ENCODE results near the gene CTNND1. TPM values are rescaled to one million over a fixed set of nuclear protein-coding genes. Genes with fewer than 3 reads are reported as not detected.

Gene CTNND1
- total RNA-seq, 1 experiment from 2014 or later, result 95.9 TPM

- H3K4me3 ChIP-seq, result peak overlapping the region; percentile 19
- H3K27me3 ChIP-seq, result no peaks in the 10 kb centered on the region
- no peaks in the 10 kb centered on the region for H3K9me3 ChIP-seq (replicated peaks)
- peak overlapping the region; percentile 57 for H3K27ac ChIP-seq
- peak; percentile 89 to 90 for DNase-seq
- peaks cover 47% of the 10 kb centered on the region for H3K4me1 ChIP-seq
- H3K36me3 ChIP-seq, result no peaks in the 10 kb centered on the region
Measured at GRCh38 chr11:57776031-57776521, 14.5 kb downstream of the CTNND1 start.

- no peaks in the 10 kb centered on the region for H3K36me3 ChIP-seq
- H3K4me1 ChIP-seq, result peaks cover 47% of the 10 kb centered on the region
- no peak overlapping the region for H3K4me3 ChIP-seq
- H3K27me3 ChIP-seq, result no peaks in the 10 kb centered on the region
- peak overlapping the region; percentile 57 for H3K27ac ChIP-seq
- no peaks in the 10 kb centered on the region for H3K9me3 ChIP-seq (replicated peaks)
- DNase-seq, result no peak
Measured at GRCh38 chr11:57776577-57777210, 15.1 kb downstream of the CTNND1 start.

DNA sequence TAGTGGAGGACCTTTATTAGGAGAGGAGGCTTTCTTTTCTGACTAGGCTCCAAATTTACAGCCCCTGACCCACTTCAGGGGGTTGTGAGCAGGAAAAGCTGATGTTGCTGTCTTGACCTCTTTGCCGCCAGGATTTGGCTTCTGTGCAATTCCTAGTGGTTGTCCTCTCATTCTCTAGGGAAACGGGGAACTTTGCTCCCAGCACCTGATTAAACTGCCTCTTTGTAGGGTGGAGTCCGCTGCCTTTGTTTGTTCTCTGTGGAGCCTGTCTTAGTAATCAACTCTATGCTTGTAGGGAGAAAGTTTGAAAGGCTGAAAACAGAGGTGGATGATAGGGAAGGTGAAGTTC is 16.3 kb downstream of the CTNND1 start:
- no peaks in the 10 kb centered on the region; the same call in 1 of the 2 replicates for H3K36me3 ChIP-seq
- peaks cover 47% of the 10 kb centered on the region for H3K4me1 ChIP-seq
- H3K4me3 ChIP-seq, result peak overlapping the region; percentile 3; the same call in 1 of the 2 replicates
- peak; percentile 20 to 55 for DNase-seq
- peak overlapping the region; percentile 97 for H3K27ac ChIP-seq
- H3K9me3 ChIP-seq (replicated peaks), result no peaks in the 10 kb centered on the region
- no peaks in the 10 kb centered on the region for H3K27me3 ChIP-seq

- peak overlapping the region; percentile 97 for H3K27ac ChIP-seq
- peak; percentile 98 to 100 for DNase-seq
- H3K9me3 ChIP-seq (replicated peaks), result no peaks in the 10 kb centered on the region
- peaks cover 47% of the 10 kb centered on the region for H3K4me1 ChIP-seq
- H3K4me3 ChIP-seq, result peak overlapping the region; percentile 11
- no peaks in the 10 kb centered on the region; the same call in 1 of the 2 replicates for H3K36me3 ChIP-seq
- H3K27me3 ChIP-seq, result no peaks in the 10 kb centered on the region
Measured at GRCh38 chr11:57778318-57779037, 16.9 kb downstream of the CTNND1 start.

GRCh38 chr11:57779276-57779675 is 17.7 kb downstream of the CTNND1 start:
- DNase-seq, result peak; percentile 88 to 95
- no peaks in the 10 kb centered on the region for H3K27me3 ChIP-seq
- H3K4me1 ChIP-seq, result peaks cover 47% of the 10 kb centered on the region
- no peaks in the 10 kb centered on the region; the same call in 1 of the 2 replicates for H3K36me3 ChIP-seq
- no peaks in the 10 kb centered on the region for H3K9me3 ChIP-seq (replicated peaks)
- H3K4me3 ChIP-seq, result peak overlapping the region; percentile 11
- H3K27ac ChIP-seq, result peak overlapping the region; percentile 97

DNA sequence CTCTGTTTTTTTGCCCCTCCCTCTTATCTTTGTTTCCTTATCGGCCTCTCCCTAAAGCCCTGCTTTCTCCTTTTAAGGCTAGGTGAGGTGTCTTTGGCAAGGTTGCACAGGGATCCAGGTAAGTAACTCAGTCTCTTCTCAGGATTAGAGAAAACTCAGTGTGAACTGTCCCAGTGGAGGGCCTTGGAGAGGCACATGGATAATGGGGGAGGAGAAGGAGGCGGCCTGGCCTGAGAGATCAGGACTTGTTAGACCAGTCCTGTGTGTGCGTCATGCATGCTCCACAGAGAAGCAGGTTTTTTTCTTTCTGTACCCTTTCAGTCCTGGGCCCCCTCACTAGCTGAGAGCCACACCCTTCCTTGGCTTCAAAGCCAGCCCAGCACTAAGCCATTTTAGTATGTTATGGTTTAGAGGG is 19.9 kb downstream of the CTNND1 start:
- H3K9me3 ChIP-seq (replicated peaks), result no peaks in the 10 kb centered on the region
- no peak overlapping the region for H3K27ac ChIP-seq
- no peak for DNase-seq
- H3K4me3 ChIP-seq, result no peak overlapping the region
- peaks cover 36% of the 10 kb centered on the region for H3K4me1 ChIP-seq
- no peaks in the 10 kb centered on the region for H3K27me3 ChIP-seq
- H3K36me3 ChIP-seq, result no peaks in the 10 kb centered on the region; the same call in 1 of the 2 replicates

DNA sequence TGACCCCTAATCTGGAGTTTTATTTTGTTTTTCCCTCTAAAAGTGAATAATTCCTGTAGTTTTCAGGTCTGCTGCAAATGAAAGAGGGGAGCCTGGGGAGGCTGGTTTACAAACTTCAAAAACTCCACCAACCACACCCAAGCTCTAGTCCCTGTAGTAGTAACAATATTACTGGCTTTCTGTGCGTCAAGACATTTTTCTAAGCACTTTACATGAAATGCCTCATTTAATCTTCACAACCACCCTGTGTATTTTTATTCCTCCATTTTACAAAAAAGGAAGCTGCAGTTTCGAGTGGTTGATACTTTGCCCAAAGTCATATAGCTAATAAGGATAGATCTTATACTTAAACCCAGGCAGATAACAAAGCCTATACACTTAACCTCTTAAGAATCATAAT is 23.5 kb downstream of the CTNND1 start:
- no peak overlapping the region for H3K27ac ChIP-seq
- H3K9me3 ChIP-seq (replicated peaks), result no peaks in the 10 kb centered on the region
- no peak for DNase-seq
- no peak overlapping the region for H3K4me3 ChIP-seq
- H3K36me3 ChIP-seq, result peaks cover 5% of the 10 kb centered on the region; the same call in 1 of the 2 replicates
- peaks cover 6% of the 10 kb centered on the region for H3K4me1 ChIP-seq
- no peaks in the 10 kb centered on the region for H3K27me3 ChIP-seq

- no peak for DNase-seq
- Histone ChIP-seq H3K36me3 (peaks cover 10% of the 10 kb centered on the region), H3K27ac (no peak overlapping the region)
Measured at GRCh38 chr11:57786436-57786835, 24.8 kb downstream of the CTNND1 start.

DNA sequence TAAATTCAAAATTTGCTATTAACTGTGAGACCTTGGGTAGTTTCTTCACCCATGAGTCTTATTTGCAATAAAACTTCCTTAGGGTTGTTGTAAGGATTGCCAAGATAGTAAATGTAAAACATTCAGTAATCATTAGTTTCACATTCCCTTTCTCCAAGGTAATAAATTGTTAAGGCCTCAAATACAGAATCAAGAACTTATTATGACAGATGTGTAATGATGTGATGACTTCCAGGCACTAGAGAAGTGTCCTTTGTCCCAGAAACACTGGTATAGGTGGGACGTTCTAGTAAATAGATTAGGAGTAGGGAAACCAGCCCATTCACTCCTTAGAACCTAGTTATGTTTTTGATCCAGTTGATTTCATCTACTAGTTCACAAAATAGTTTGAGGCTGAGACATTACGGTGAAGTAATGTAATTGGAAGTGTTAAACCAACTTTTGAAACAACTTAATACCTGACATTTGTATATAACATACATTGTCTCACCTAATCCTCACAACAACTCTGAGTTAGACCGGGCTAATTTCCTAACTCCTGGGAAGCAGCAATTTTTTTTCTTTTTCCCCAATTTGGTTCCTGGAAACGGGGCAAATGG is 25.5 kb downstream of the CTNND1 start:
- H3K27me3 ChIP-seq, result no peaks in the 10 kb centered on the region
- no peak overlapping the region for H3K27ac ChIP-seq
- H3K9me3 ChIP-seq (replicated peaks), result no peaks in the 10 kb centered on the region

More at GRCh38 chr11:57786436-57786835, 24.8 kb downstream of the CTNND1 start:
- Histone ChIP-seq H3K9me3 (replicated peaks) (no peaks in the 10 kb centered on the region), H3K27me3 (no peaks in the 10 kb centered on the region), H3K4me1 (no peaks in the 10 kb centered on the region), H3K4me3 (no peak overlapping the region)

GRCh38 chr11:57787920-57788702 is 26.5 kb downstream of the CTNND1 start:
- no peak overlapping the region for H3K27ac ChIP-seq
- no peaks in the 10 kb centered on the region for H3K27me3 ChIP-seq
- H3K9me3 ChIP-seq (replicated peaks), result no peaks in the 10 kb centered on the region
- H3K4me3 ChIP-seq, result no peak overlapping the region
- peak in 1 of 2 experiments; percentile 22 for DNase-seq
- H3K36me3 ChIP-seq, result peaks cover 16% of the 10 kb centered on the region
- no peaks in the 10 kb centered on the region for H3K4me1 ChIP-seq

More for the DNA sequence above, 25.5 kb downstream of the CTNND1 start:
- no peaks in the 10 kb centered on the region for H3K4me1 ChIP-seq
- H3K4me3 ChIP-seq, result no peak overlapping the region
- H3K36me3 ChIP-seq, result peaks cover 16% of the 10 kb centered on the region
- DNase-seq, result no peak

GRCh38 chr11:57788703-57789088 is 27.1 kb downstream of the CTNND1 start:
- no peak overlapping the region for H3K4me3 ChIP-seq
- peaks cover 16% of the 10 kb centered on the region for H3K36me3 ChIP-seq
- no peaks in the 10 kb centered on the region for H3K9me3 ChIP-seq (replicated peaks)
- no peak for DNase-seq
- H3K4me1 ChIP-seq, result no peaks in the 10 kb centered on the region
- no peak overlapping the region for H3K27ac ChIP-seq
- H3K27me3 ChIP-seq, result no peaks in the 10 kb centered on the region

DNA sequence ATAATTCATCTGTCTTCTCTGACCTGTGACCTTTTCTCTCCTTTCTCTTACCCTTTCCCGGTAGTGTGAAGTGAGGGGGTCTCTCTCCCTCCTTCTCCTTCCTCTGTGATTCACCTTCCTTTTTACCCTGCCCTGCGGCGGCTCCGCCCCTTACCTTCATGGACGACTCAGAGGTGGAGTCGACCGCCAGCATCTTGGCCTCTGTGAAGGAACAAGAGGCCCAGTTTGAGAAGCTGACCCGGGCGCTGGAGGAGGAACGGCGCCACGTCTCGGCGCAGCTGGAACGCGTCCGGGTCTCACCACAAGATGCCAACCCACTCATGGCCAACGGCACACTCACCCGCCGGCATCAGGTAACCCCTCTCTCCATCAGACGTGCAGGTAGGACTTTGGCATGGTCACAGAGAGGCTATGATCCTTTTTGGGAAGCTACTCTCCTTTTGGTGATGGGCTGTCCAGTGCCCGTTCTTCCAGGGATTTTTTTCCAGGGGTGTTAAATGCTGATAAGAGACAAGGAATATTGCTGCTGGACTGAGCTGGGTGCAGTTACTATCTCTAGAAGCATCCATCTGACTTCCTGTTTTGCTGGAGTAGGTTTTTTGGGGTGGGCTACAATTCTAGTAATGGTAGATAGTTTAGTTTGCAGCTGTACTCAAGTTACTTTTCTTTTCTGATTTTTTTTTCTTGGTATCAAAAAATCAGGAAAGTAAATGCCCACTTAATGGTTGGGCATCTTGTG is 29.9 kb downstream of the CTNND1 start:
- Histone ChIP-seq H3K27ac (no peak overlapping the region), H3K4me1 (no peaks in the 10 kb centered on the region), H3K9me3 (replicated peaks) (no peaks in the 10 kb centered on the region), H3K4me3 (no peak overlapping the region), H3K36me3 (peaks cover 40% of the 10 kb centered on the region), H3K27me3 (no peaks in the 10 kb centered on the region)
- DNase-seq, result no peak

GRCh38 chr11:57792060-57792541 is 30.5 kb downstream of the CTNND1 start:
- Histone ChIP-seq H3K27me3 (no peaks in the 10 kb centered on the region), H3K27ac (no peak overlapping the region), H3K4me1 (no peaks in the 10 kb centered on the region), H3K4me3 (no peak overlapping the region), H3K9me3 (replicated peaks) (no peaks in the 10 kb centered on the region), H3K36me3 (peaks cover 45% of the 10 kb centered on the region)
- DNase-seq, result no peak

DNA sequence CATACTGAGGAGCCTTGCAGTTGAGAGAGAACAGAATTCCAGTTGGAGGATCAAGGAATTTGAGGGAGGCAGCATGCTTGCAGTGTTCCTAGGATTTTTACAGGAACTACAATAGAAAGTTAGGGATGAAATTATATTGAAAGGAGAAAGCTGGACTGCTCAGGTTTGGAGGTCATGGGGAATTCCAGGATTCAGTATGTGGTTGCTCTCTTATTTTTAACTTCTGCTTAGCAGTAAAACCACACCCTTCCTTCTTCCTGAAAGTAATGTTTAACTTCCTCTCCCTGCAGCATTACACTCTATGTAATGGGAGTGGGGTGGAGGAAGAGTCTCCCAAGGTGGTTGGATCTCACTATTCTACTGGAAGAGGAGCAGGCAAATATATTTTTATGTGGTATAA is 31.3 kb downstream of the CTNND1 start:
- no peaks in the 10 kb centered on the region for H3K27me3 ChIP-seq
- no peaks in the 10 kb centered on the region for H3K9me3 ChIP-seq (replicated peaks)
- peaks cover 46% of the 10 kb centered on the region for H3K36me3 ChIP-seq
- no peak overlapping the region for H3K4me3 ChIP-seq
- no peak for DNase-seq
- no peak overlapping the region for H3K27ac ChIP-seq
- H3K4me1 ChIP-seq, result no peaks in the 10 kb centered on the region

All from SJCRH30 (cell line).